NT2/D1 (cell line): Measurements from ENCODE around the gene TANC1.

Source experiments
- SUZ12 ChIP-seq: IDR thresholded peaks from 2 replicates; pipeline ENCODE4 v1.6.1; 2011; ENCODE audit not compliant: insufficient read length, insufficient read depth; ENCODE audit errors: extremely low read depth
- YY1 ChIP-seq: IDR thresholded peaks from 2 replicates; pipeline ENCODE4 v1.6.1; 2011; ENCODE audit not compliant: insufficient read length, insufficient read depth
- ZNF274 ChIP-seq: IDR thresholded peaks from 2 replicates; pipeline ENCODE4 v1.6.1; 2011; ENCODE audit warnings: mild to moderate bottlenecking, low read depth, low read length

DNA sequence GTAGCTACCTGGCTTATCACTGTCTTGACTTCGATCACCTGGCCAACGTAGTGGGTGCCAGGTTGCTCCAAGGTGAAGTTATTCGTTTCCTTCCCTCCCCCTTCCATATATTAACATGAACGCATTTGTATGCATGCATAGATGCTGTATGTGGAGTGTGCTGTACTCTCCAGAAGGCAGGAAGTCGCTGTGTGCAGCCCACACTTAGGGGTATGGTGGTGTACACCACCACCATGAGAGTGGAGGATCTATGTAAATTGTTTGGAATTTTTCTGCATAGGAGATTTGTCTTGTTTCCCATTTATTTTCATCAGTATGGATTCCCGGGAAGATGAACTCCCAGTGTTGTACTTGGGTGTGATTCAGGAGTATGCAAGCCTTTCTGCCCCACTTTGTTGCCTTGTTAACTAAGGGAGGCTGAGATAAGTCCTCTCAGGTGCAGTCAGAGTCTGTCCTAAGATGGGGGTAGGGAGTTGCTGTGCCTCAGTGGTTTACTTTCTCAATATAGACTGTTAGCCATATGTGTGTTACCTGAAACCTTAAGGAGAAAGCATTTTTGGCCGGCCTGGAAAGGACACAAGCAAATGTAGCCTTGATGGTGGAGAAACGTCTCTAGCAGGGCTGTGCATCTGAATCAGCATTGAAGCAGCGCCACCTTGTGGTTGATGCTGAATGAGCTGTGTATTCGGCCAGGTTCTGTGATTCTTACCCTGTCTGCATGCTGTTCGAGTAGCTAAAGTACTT is 149.8 kb downstream of the TANC1 start:
- no peak for TF ChIP-seq YY1
- no peak for TF ChIP-seq SUZ12
- no peak for TF ChIP-seq ZNF274
